ENCODE data around the gene TRAPPC3. TPM values are rescaled to one million over a fixed set of nuclear protein-coding genes. Genes with fewer than 3 reads are reported as not detected.

TRAPPC3 gene
- total RNA-seq, 1 experiment from 2014 or later = 86.6 TPM

DNA sequence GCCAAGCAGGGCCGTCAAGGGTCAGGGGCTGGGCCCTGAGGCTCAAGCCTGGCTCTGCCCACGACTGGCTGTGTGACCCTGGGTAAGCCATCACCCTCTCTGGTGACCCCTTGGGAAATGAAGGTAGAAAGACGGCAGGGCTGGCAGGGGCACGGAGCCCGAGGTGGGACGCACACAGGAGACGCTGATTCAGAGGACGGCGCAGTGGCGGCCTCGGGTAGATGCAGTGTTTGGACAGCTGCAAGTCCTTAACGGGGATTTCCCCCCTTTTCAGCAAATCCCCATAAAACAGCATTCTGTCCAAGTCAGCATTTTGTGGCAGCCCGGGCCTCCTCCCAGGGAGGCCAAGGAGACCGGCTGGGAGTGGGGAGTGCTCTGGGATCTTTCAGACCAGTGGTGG lies 41.0 kb downstream of the TRAPPC3 start:
- no TSS peak for BruUV-seq (replicated peaks)
- CTCF ChIA-PET = no interaction called here
- no peak for DNase-seq (ENCODE audit: low spot score)
- Histone ChIP-seq H3K9me3 (ENCODE audit: low read depth, low read length, poor library complexity, severe bottlenecking) (no peaks in the 10 kb centered on the region), H3K36me3 (ENCODE audit: insufficient read depth, low read length, poor library complexity, severe bottlenecking) (no peaks in the 10 kb centered on the region), H3K27me3 (replicated peaks; ENCODE audit: insufficient read depth, low read depth, low read length, poor library complexity) (no peaks in the 10 kb centered on the region), H3K4me1 (ENCODE audit: insufficient read depth, low read length, poor library complexity, severe bottlenecking) (no peaks in the 10 kb centered on the region), H3K27ac (ENCODE audit: low read depth, low read length, poor library complexity, severe bottlenecking) (peak overlapping the region; percentile 30), H3K4me3 (ENCODE audit: low read depth, low read length, poor library complexity, severe bottlenecking) (no peak overlapping the region)
- POLR2A ChIA-PET (ENCODE audit: low non-redundant PET) = no interaction called here
- intact Hi-C loops (cut with micrococcal nuclease; ENCODE audit: unreplicated experiment) = no loop called here
- no peak for TF ChIP-seq EZH2 (IDR thresholded peaks at IDR 0.05; ENCODE audit: borderline replicate concordance, low read depth, low read length, poor library complexity, severe bottlenecking)
- TF ChIP-seq, protein P1, sequence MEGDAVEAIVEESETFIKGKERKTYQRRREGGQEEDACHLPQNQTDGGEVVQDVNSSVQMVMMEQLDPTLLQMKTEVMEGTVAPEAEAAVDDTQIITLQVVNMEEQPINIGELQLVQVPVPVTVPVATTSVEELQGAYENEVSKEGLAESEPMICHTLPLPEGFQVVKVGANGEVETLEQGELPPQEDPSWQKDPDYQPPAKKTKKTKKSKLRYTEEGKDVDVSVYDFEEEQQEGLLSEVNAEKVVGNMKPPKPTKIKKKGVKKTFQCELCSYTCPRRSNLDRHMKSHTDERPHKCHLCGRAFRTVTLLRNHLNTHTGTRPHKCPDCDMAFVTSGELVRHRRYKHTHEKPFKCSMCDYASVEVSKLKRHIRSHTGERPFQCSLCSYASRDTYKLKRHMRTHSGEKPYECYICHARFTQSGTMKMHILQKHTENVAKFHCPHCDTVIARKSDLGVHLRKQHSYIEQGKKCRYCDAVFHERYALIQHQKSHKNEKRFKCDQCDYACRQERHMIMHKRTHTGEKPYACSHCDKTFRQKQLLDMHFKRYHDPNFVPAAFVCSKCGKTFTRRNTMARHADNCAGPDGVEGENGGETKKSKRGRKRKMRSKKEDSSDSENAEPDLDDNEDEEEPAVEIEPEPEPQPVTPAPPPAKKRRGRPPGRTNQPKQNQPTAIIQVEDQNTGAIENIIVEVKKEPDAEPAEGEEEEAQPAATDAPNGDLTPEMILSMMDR (conservative IDR thresholded peaks at IDR 0.05; ENCODE audit: low read depth, low read length) = no peak

DNA sequence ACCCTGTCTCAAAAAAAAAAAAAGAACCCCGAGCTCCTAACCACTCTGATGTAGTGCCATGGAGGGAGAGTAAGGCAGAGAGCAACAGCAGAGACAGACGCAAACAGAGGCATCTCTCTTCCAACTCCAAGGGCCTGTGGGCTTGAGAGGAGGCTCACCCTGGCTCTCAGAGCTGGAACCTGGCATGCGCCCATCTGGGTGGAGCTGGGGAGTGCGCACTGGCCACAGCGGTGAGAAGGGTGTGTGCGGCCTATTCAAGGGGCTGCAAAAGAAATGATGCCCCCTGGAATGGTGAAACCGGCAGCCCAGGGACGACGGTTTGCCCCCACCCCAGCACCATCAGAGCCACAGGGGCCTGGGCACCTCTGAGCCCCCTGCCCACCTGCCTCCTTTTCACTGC lies 41.9 kb downstream of the TRAPPC3 start:
- CTCF ChIA-PET = no interaction called here
- H3K9me3 ChIP-seq (ENCODE audit: low read depth, low read length, poor library complexity, severe bottlenecking) = no peaks in the 10 kb centered on the region
- H3K4me3 ChIP-seq (ENCODE audit: low read depth, low read length, poor library complexity, severe bottlenecking) = no peak overlapping the region
- POLR2A ChIA-PET (ENCODE audit: low non-redundant PET) = interaction anchor here (0.5 kb wide), 1 partner anchor 191 kb away, joined by 7 read pairs; no protein-coding TSS in a partner anchor
- no peak overlapping the region for H3K27ac ChIP-seq (ENCODE audit: low read depth, low read length, poor library complexity, severe bottlenecking)
- TF ChIP-seq, protein P1 (conservative IDR thresholded peaks at IDR 0.05; ENCODE audit: low read depth, low read length) = no peak
- TF ChIP-seq EZH2 (IDR thresholded peaks at IDR 0.05; ENCODE audit: borderline replicate concordance, low read depth, low read length, poor library complexity, severe bottlenecking) = no peak
- no peaks in the 10 kb centered on the region for H3K4me1 ChIP-seq (ENCODE audit: insufficient read depth, low read length, poor library complexity, severe bottlenecking)
- no peaks in the 10 kb centered on the region for H3K36me3 ChIP-seq (ENCODE audit: insufficient read depth, low read length, poor library complexity, severe bottlenecking)
- no TSS peak for BruUV-seq (replicated peaks)
- intact Hi-C loops (cut with micrococcal nuclease; ENCODE audit: unreplicated experiment) = no loop called here
- H3K27me3 ChIP-seq (replicated peaks; ENCODE audit: insufficient read depth, low read depth, low read length, poor library complexity) = no peaks in the 10 kb centered on the region
- DNase-seq (ENCODE audit: low spot score) = no peak

DNA sequence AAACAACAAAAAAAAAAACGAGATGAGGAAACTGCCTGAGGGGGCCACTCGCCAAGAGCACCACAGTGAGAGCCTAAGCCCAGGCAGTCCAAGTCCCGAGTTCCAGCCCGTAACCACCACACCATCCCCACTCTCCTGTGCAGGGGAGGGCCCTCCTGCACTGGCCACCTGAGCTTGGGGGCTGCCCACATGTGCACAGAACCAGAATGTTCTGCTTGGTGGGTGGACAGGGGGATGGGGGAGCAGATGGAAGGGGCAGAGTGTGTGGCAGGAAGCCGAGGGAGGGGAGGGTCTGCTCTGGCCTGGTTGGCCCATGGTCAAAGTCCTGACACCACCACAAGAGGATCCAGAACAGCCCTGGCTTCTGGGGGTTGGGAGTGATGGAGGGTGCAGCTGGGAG lies 43.0 kb downstream of the TRAPPC3 start:
- H3K36me3 ChIP-seq (ENCODE audit: insufficient read depth, low read length, poor library complexity, severe bottlenecking) = no peaks in the 10 kb centered on the region
- no peak overlapping the region for H3K4me3 ChIP-seq (ENCODE audit: low read depth, low read length, poor library complexity, severe bottlenecking)
- ChIA-PET POLR2A (ENCODE audit: low non-redundant PET) (interaction anchor here (0.6 kb wide), 1 partner anchor 143 kb away, joined by 7 read pairs; no protein-coding TSS in a partner anchor), CTCF (no interaction called here)
- intact Hi-C loops (cut with micrococcal nuclease; ENCODE audit: unreplicated experiment) = no loop called here
- DNase-seq (ENCODE audit: low spot score) = no peak
- TF ChIP-seq EZH2 (IDR thresholded peaks at IDR 0.05; ENCODE audit: borderline replicate concordance, low read depth, low read length, poor library complexity, severe bottlenecking) = no peak
- TF ChIP-seq, protein P1 (conservative IDR thresholded peaks at IDR 0.05; ENCODE audit: low read depth, low read length) = no peak
- no peaks in the 10 kb centered on the region for H3K9me3 ChIP-seq (ENCODE audit: low read depth, low read length, poor library complexity, severe bottlenecking)
- no peaks in the 10 kb centered on the region for H3K27me3 ChIP-seq (replicated peaks; ENCODE audit: insufficient read depth, low read depth, low read length, poor library complexity)
- H3K4me1 ChIP-seq (ENCODE audit: insufficient read depth, low read length, poor library complexity, severe bottlenecking) = no peaks in the 10 kb centered on the region
- BruUV-seq (replicated peaks) = no TSS peak
- H3K27ac ChIP-seq (ENCODE audit: low read depth, low read length, poor library complexity, severe bottlenecking) = no peak overlapping the region
